Breast epithelium (tissue), 4 donors: Measurements from ENCODE around the gene H3-3A. TPM values are rescaled to one million over a fixed set of nuclear protein-coding genes. Genes with fewer than 3 reads are reported as not detected.
A peak's percentile ranks its signal among the peaks of the same experiment; 100 is the strongest.

Experiments used
- DNase-seq, 2 donors: peaks; one replicate each; pipeline ENCODE4 v3.0.0-alpha.2; 2019; ENCODE audit warnings: low spot score in 2 of 2
- H3K27ac ChIP-seq, 2 donors: fragments of 200-600 bp; sonication (generic) in 1 of 2; one replicate each; pipeline ENCODE4 v1.5.1; 2016 to 2019; ENCODE audit warnings: mild to moderate bottlenecking in 1 of 2
- H3K27me3 ChIP-seq, 2 donors: fragments of 200-600 bp; sonication (generic) in 1 of 2; one replicate each; pipeline versions ENCODE4 v1.5.1 to v1.6.0; 2017 to 2019; ENCODE audit warnings: control low read depth in 1 of 2, mild to moderate bottlenecking in 1 of 2
- H3K36me3 ChIP-seq: fragments of 200-600 bp; one replicate; pipeline ENCODE4 v1.5.1; 2019
- H3K4me1 ChIP-seq, 2 donors: fragments of 200-600 bp; sonication (generic); one replicate each; pipeline ENCODE4 v1.5.1; 2016 to 2019; ENCODE audit warnings: control low read depth in 1 of 2
- H3K4me3 ChIP-seq, 3 donors: fragments of 200-600 bp; sonication (generic); 1 replicate in 2 of 3; 2 replicates in 1 of 3; pipeline ENCODE4 v1.5.1; 2016 to 2019; ENCODE audit warnings: mild to moderate bottlenecking in 3 of 3, moderate library complexity in 2 of 3
- H3K9me3 ChIP-seq, 2 donors: fragments of 200-600 bp; sonication (generic) in 1 of 2; one replicate each; pipeline ENCODE4 v1.5.1; 2016 to 2019; ENCODE audit warnings: control low read depth in 1 of 2
- POLR2A ChIP-seq: fragments of 450-650 bp; IDR thresholded peaks from one replicate; pipeline ENCODE4 v1.6.1; 2016; ENCODE audit warnings: antibody characterized with exemption, mild to moderate bottlenecking, moderate library complexity
- POLR2AphosphoS5 ChIP-seq, 3 donors: sonication (generic); formaldehyde crosslinking; IDR thresholded peaks; one replicate each; pipeline ENCODE4 v1.6.1; 2017; ENCODE audit warnings: antibody characterized with exemption in 3 of 3
- intact Hi-C: fragments of 100-400 bp; cut with DNase I; formaldehyde crosslinking; loops from one replicate; pipeline ENCODE4 v1.15.1; 2023; ENCODE audit warnings: low total_unique reads
- total RNA-seq, 3 donors: library from RNA; depleted of rRNA; stranded (reverse); fragments of >200 nt; gene quantifications; one replicate each; pipeline ENCODE4 v1.1.0, GENCODE V29; 2016
- TF ChIP-seq, protein P1 (sequence below), 3 donors: fragments of 450-650 bp; IDR thresholded peaks; one replicate each; pipeline ENCODE4 v1.5.1; 2016 to 2017; ENCODE audit warnings: antibody characterized with exemption in 3 of 3, mild to moderate bottlenecking in 3 of 3, moderate library complexity in 3 of 3

The H3-3A gene
- total RNA-seq, 3 donors from 2014 or later: 287 to 603 (median 462) TPM

DNA sequence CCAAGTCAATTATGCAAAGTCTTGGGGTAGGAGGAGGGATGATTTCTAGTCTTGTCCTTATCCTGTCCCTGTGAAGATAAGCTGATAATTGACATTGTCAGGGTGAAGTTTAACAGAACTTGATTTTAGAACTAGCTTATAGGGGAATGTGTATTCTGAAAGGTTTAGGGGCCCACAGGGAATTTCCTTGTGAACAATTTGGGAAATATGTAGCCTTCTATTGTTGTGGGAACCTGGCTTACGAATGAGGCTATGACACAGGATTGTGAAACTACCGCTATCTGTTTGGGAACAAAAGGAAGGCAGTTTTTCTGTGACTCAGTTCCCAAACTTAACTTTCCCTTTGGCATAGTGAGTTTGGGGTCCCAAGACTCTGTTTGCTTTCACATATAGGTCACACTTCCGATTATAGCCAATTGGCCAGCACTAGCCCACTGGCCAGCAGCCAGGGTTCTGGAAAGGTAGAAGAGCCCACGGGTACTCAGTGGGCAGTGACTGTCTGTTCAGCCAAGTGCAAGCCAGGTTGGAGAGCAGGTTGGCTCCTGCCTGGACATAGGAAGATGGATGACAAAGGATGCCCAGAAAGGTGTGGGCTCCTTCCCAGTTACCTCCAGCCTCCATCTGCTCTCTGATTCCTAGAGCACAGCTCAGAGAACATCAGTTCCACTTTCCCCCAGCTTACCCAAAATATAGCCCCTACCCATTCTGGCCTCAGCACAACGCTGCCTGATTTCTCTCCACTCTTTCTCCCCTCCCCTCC lies 35.5 kb downstream of the H3-3A start:
- no peaks in the 10 kb centered on the region for H3K27me3 ChIP-seq
- no peak for TF ChIP-seq POLR2A
- no peak for TF ChIP-seq POLR2AphosphoS5 (IDR thresholded peaks at IDR 0.05)
- TF ChIP-seq, protein P1, sequence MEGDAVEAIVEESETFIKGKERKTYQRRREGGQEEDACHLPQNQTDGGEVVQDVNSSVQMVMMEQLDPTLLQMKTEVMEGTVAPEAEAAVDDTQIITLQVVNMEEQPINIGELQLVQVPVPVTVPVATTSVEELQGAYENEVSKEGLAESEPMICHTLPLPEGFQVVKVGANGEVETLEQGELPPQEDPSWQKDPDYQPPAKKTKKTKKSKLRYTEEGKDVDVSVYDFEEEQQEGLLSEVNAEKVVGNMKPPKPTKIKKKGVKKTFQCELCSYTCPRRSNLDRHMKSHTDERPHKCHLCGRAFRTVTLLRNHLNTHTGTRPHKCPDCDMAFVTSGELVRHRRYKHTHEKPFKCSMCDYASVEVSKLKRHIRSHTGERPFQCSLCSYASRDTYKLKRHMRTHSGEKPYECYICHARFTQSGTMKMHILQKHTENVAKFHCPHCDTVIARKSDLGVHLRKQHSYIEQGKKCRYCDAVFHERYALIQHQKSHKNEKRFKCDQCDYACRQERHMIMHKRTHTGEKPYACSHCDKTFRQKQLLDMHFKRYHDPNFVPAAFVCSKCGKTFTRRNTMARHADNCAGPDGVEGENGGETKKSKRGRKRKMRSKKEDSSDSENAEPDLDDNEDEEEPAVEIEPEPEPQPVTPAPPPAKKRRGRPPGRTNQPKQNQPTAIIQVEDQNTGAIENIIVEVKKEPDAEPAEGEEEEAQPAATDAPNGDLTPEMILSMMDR (IDR thresholded peaks at IDR 0.05): no peak
- no peak overlapping the region for H3K27ac ChIP-seq
- no peaks in the 10 kb centered on the region for H3K4me1 ChIP-seq
- H3K36me3 ChIP-seq: no peaks in the 10 kb centered on the region
- H3K4me3 ChIP-seq: no peak overlapping the region
- no peaks in the 10 kb centered on the region for H3K9me3 ChIP-seq
- no peak for DNase-seq
- intact Hi-C loops: no loop called here

DNA sequence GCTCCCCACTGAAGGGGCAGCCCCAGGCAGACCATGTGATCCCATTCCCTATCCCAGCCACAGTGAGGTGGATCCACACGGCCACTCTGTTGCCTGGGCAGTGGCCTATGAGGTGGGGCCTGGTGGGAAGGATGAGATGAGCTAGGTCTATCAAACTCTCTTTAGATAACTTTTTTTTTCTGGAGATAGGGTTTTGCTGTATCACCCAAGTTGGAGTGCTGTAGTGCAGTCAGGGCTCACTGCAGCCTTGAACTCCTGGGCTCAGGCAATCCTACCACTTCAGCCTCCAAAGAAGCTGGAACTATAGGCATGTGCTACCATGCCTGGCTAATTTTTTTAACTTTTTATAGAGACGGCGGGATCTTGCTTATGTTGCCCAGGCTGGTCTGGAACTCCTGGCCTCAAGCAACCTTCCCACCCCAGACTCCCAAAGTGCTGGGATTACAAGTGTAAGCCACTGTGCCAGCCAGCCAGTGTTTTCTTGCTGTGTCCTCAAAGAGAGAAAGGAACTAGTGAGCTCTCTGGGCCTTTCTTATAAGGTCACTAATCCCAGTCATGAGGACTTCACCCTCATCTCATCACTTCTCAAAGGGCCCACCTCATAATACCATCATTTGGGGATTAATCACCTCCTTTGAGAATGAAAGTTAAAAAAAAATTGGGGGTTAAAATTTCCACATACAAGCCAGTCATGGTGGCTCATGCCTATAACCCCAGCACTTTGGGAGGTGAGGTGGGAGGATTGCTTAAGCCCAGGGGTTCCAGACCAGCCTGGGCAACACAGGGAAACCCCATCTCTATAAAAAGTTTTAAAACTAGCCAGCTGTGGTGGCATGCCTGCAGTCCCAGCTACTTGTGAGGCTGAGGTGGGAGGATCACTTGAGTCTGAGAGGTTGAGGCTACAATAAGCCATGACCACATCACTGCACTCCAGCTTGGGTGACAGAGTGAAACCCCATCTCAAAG lies 36.6 kb downstream of the H3-3A start:
- Histone ChIP-seq H3K27me3 (no peaks in the 10 kb centered on the region), H3K27ac (no peak overlapping the region), H3K4me1 (no peaks in the 10 kb centered on the region), H3K9me3 (no peaks in the 10 kb centered on the region), H3K4me3 (no peak overlapping the region), H3K36me3 (no peaks in the 10 kb centered on the region)
- intact Hi-C loops: no loop called here
- DNase-seq: no peak
- TF ChIP-seq POLR2A: no peak
- TF ChIP-seq POLR2AphosphoS5 (IDR thresholded peaks at IDR 0.05): no peak
- TF ChIP-seq, protein P1 (IDR thresholded peaks at IDR 0.05): no peak

DNA sequence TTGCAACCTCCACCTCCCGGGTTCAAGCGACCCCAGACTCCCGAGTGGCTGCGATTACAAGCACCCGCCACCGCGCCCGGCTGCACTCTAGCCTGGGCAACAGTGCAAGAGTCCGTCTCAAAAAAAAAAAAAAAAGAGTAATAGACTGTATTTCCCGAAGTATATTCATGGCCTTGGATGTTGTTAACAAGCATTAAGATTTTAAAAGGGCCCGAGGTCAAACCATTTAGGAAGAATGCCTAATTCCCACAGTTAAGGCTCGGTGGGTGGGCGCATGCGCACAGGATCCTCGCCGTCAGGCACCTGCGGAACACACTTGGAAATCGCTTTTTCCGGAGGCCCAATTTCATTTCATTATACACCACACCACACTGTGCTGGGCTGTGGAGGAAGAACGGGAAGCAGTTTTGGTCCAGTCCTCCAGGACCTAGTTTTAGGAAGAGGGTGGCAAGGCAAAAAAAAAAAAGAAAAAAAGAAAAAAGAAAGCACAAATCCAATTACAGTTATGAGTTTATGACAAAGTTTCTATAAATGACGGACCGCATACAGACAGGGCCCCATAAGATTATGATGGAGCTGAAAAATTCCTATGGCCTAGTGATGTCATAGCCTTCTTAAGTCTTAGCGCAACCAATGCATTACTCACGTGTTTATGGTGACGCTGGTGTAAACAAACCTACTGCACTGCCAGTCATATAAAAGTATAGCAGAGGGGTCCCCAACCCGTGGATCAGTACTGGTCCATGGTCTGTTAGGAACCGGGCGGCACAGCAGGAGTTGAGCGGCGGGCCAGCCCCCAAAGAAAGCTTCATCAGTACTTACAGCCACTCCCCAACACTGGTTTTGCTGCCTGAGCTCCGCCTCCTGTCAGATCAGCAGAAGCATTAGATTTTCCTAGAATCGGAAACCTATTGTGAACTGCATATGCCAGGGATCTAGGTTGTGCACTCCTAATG lies 38.2 kb downstream of the H3-3A start:
- H3K27ac ChIP-seq: no peak overlapping the region
- no peaks in the 10 kb centered on the region for H3K4me1 ChIP-seq
- H3K36me3 ChIP-seq: no peaks in the 10 kb centered on the region
- intact Hi-C loops: no loop called here
- no peak for DNase-seq
- no peaks in the 10 kb centered on the region for H3K27me3 ChIP-seq
- no peak for TF ChIP-seq POLR2AphosphoS5 (IDR thresholded peaks at IDR 0.05)
- no peaks in the 10 kb centered on the region for H3K9me3 ChIP-seq
- peak overlapping the region; percentile 27 to 62 (median 47) for H3K4me3 ChIP-seq

DNA sequence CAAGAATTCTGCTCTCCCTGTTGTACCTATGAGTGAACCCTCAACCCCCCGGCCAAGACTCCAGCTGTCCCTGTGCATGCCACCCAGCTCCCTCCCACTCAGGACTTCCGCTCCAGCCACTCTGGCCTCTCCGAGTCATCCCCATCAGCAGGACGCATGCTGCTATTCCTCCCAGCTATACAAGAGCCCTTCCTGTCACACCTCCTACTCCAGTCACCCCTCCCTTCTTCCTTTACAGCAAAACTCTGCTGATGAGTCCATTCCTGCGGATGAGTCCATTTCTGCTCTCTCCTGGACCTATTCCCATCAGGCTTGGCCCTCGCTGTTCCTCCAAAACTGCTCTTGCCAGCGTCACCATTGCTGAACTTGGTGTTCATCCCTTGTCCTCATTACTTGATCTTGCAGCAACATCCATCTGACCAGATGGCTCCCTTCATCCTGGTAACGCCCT lies 42.2 kb downstream of the H3-3A start:
- no peaks in the 10 kb centered on the region for H3K36me3 ChIP-seq
- no peaks in the 10 kb centered on the region for H3K9me3 ChIP-seq
- TF ChIP-seq POLR2AphosphoS5 (IDR thresholded peaks at IDR 0.05): no peak
- TF ChIP-seq POLR2A: no peak
- H3K4me1 ChIP-seq: peaks cover 0 to 4% of the 10 kb centered on the region in 2 donors
- no peak overlapping the region for H3K4me3 ChIP-seq
- no peak for DNase-seq
- intact Hi-C loops: no loop called here
- H3K27me3 ChIP-seq: no peaks in the 10 kb centered on the region
- no peak overlapping the region for H3K27ac ChIP-seq

DNA sequence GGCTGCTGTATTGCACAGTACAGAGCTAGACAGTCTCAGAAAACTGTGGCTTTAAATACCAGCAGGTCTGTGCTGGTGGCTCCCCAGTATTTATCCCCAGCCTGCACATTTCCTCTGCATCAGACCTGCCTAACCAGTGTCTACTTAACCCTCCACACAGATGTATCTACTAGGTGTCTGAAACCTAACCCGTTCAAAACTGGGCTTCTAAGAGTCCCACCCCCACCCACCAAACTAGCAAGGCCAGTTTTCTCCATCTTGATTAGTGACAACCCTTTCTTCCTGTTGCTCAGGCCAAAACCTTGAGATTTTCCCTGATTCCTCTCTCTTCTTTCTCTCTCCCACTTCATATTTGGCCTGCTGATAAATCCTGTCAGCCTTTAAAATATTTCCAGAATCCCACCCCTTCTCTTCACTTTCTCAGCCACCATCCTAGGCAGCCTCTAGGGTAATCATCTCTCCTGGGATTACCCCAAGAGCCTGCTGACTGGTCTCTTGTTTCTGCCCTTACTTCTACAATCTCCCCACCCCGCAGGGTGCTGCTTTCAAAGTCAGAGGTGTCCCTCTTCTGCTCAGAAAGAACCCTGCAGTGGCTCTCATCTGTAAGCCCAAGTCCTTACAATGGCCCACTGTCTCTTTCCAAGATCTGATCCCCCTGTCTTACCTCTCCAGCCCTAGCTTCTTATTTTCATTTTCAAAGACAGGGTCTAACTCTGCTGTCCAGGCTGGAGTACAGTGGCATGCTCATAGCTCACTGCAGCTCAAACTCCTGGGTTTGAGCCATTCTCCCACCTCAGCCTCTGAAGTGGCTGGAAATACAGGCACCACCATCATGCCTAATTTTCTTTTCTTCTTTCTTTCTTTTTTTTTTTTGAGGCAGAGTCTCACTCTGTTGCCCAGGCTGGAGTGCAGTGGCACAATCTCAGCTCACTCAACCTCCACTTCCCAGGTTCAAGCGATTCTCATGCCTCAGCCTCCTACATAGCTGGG lies 45.2 kb downstream of the H3-3A start:
- Histone ChIP-seq H3K27ac (peak overlapping the region; percentile 96 to 97), H3K4me1 (peaks cover 0 to 4% of the 10 kb centered on the region in 2 donors), H3K36me3 (no peaks in the 10 kb centered on the region), H3K4me3 (no peak overlapping the region), H3K9me3 (no peaks in the 10 kb centered on the region), H3K27me3 (no peaks in the 10 kb centered on the region)
- DNase-seq: no peak
- TF ChIP-seq POLR2AphosphoS5 (IDR thresholded peaks at IDR 0.05): no peak
- TF ChIP-seq, protein P1 (IDR thresholded peaks at IDR 0.05): no peak
- no peak for TF ChIP-seq POLR2A
- intact Hi-C loops: no loop called here
